Lower leg skin (tissue), 4 donors: Measurements from ENCODE around the gene CHST15. TPM values are rescaled to one million over a fixed set of nuclear protein-coding genes. Genes with fewer than 3 reads are reported as not detected.

ENCODE experiments used
- DNase-seq, 2 donors: peaks; one replicate each; pipeline ENCODE4 v3.0.0-alpha.2; 2019; ENCODE audit warnings: low spot score in 2 of 2
- H3K4me3 ChIP-seq: fragments of 200-600 bp; sonication (generic); 2 replicates; pipeline ENCODE4 v1.5.1; 2017; ENCODE audit warnings: mild to moderate bottlenecking, low read depth; ENCODE audit not compliant: poor library complexity, severe bottlenecking
- CTCF ChIP-seq, 3 donors: fragments of 450-650 bp; IDR thresholded peaks; one replicate each; pipeline ENCODE4 v1.5.1; 2016; ENCODE audit warnings: antibody characterized with exemption in 3 of 3, mild to moderate bottlenecking in 3 of 3, moderate library complexity in 2 of 3
- POLR2A ChIP-seq, 2 donors: fragments of 450-650 bp; IDR thresholded peaks; one replicate each; pipeline ENCODE4 v1.6.1; 2016 to 2017; ENCODE audit warnings: antibody characterized with exemption in 2 of 2, mild to moderate bottlenecking in 1 of 2, moderate library complexity in 1 of 2
- WGBS, 2 donors: methylation state at CpG; one replicate each; pipeline ENCODE4 v1.1.5; 2018; 5-methylcytosine and 5-hydroxymethylcytosine counted together
- intact Hi-C: fragments of 100-400 bp; cut with DNase I; formaldehyde crosslinking; loops from one replicate; pipeline ENCODE4 v1.15.0; 2023; ENCODE audit warnings: low total_unique reads
- total RNA-seq, 4 donors: library from RNA; depleted of rRNA; stranded (reverse); fragments of >200 nt; gene quantifications; one replicate each; pipeline ENCODE4 v1.1.0, GENCODE V29; 2016

The CHST15 gene
- total RNA-seq, 4 donors from 2014 or later, result 17.6 to 29.8 (median 19.4) TPM

- intact Hi-C loops, result no loop called here
- no peak overlapping the region for H3K4me3 ChIP-seq
- WGBS, 2 donors, result 85 to 90% methylated on average over 12 of the region's 12 CpGs
- TF ChIP-seq CTCF (IDR thresholded peaks at IDR 0.05) (no peak), POLR2A (IDR thresholded peaks at IDR 0.05) (no peak)
- DNase-seq, result no peak
Observed at GRCh38 chr10:124029559-124029958, 63.8 kb downstream of the CHST15 start.

- intact Hi-C loops, result no loop called here
- H3K4me3 ChIP-seq, result no peak overlapping the region
- WGBS, 2 donors, result 94% methylated on average over 14 of the region's 14 CpGs
- DNase-seq, result no peak
- no peak for TF ChIP-seq POLR2A (IDR thresholded peaks at IDR 0.05)
- TF ChIP-seq CTCF (IDR thresholded peaks at IDR 0.05), result no peak
Observed at GRCh38 chr10:124028700-124029480, 64.5 kb downstream of the CHST15 start.

GRCh38 chr10:124027651-124028050 lies 65.7 kb downstream of the CHST15 start:
- no peak overlapping the region for H3K4me3 ChIP-seq
- intact Hi-C loops, result no loop called here
- 74 to 78% methylated on average over 8 to 9 of the region's 9 CpGs for WGBS, 2 donors
- no peak for TF ChIP-seq POLR2A (IDR thresholded peaks at IDR 0.05)
- DNase-seq, result no peak

- WGBS, 2 donors, result 47% methylated on average over 12 of the region's 12 CpGs
- no peak overlapping the region for H3K4me3 ChIP-seq
- DNase-seq, result no peak
- intact Hi-C loops, result no loop called here
- TF ChIP-seq POLR2A (IDR thresholded peaks at IDR 0.05) (no peak), CTCF (IDR thresholded peaks at IDR 0.05) (no peak)
Observed at GRCh38 chr10:124027031-124027611, 66.3 kb downstream of the CHST15 start.

GRCh38 chr10:124026589-124026939 lies 66.8 kb downstream of the CHST15 start:
- H3K4me3 ChIP-seq, result no peak overlapping the region
- TF ChIP-seq CTCF (IDR thresholded peaks at IDR 0.05), result no peak
- no peak for TF ChIP-seq POLR2A (IDR thresholded peaks at IDR 0.05)
- 69 to 75% methylated on average over 10 of the region's 10 CpGs for WGBS, 2 donors
- no peak for DNase-seq
- intact Hi-C loops, result no loop called here

- no peak overlapping the region for H3K4me3 ChIP-seq
- no peak for TF ChIP-seq CTCF (IDR thresholded peaks at IDR 0.05)
- TF ChIP-seq POLR2A (IDR thresholded peaks at IDR 0.05), result no peak
- WGBS, 2 donors, result 76 to 79% methylated on average over 13 of the region's 13 CpGs
- no peak for DNase-seq
- intact Hi-C loops, result no loop called here
Observed at GRCh38 chr10:124025660-124026588, 67.5 kb downstream of the CHST15 start.
